ENCODE data around the gene GRM7.

DNA sequence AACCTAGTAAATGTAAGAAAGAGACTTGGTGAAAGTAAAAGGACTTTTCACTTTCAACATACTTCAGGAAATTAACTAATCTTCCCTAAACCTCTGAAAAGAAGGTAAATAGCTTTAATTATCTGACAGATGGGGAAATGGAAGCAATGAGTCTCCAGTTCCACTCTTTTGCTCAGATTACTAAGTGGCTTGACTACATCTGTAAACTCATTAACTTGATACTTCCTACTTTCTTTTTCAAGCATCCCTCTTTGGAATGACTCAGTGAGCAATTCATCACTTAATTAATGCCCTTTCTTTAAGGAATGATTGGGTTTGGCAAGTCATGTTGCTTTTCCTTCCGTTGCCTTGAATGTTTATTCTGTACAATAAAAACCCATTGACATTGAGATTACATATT is 234.2 kb downstream of the GRM7 start:
- TF ChIP-seq, protein P1, sequence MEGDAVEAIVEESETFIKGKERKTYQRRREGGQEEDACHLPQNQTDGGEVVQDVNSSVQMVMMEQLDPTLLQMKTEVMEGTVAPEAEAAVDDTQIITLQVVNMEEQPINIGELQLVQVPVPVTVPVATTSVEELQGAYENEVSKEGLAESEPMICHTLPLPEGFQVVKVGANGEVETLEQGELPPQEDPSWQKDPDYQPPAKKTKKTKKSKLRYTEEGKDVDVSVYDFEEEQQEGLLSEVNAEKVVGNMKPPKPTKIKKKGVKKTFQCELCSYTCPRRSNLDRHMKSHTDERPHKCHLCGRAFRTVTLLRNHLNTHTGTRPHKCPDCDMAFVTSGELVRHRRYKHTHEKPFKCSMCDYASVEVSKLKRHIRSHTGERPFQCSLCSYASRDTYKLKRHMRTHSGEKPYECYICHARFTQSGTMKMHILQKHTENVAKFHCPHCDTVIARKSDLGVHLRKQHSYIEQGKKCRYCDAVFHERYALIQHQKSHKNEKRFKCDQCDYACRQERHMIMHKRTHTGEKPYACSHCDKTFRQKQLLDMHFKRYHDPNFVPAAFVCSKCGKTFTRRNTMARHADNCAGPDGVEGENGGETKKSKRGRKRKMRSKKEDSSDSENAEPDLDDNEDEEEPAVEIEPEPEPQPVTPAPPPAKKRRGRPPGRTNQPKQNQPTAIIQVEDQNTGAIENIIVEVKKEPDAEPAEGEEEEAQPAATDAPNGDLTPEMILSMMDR (conservative IDR thresholded peaks at IDR 0.05 in 1 of 2, IDR thresholded peaks at IDR 0.05 in 1 of 2; ENCODE audit: low read depth in 1 of 2, low read length in 2 of 2): no peak
- TF ChIP-seq EZH2 (IDR thresholded peaks at IDR 0.05; ENCODE audit: low read length, missing control alignments): no peak
